Stimulated activated CD8-positive, alpha-beta memory T cell treated with anti-CD3 and anti-CD28 coated beads, Interleukin-15, amount 100 ng/mL, for 24 hours (primary cell): ENCODE measurements around the gene MTMR12.

ENCODE experiments used
- DNase-seq: peaks from one replicate; pipeline ENCODE4 v3.0.0-alpha.2; 2020; ENCODE audit warnings: low read depth

Gene MTMR12

GRCh38 chr5:32190095-32190494 lies 122.6 kb downstream of the MTMR12 start:
- DNase-seq: no peak

GRCh38 chr5:32187675-32188074 lies 125.1 kb downstream of the MTMR12 start:
- no peak for DNase-seq

GRCh38 chr5:32182463-32183063 lies 130.2 kb downstream of the MTMR12 start:
- no peak for DNase-seq
